Smooth muscle cell (in vitro differentiated cells): ENCODE results near the gene SLC35E3. TPM values are rescaled to one million over a fixed set of nuclear protein-coding genes. Genes with fewer than 3 reads are reported as not detected.

ENCODE experiments used
- DNase-seq: peaks from one replicate; lab custom pipeline; 2025; ENCODE audit not compliant: unreplicated experiment; lab: John Stamatoyannopoulos, UW
- H2AFZ ChIP-seq: fragments of 200-600 bp; sonication (generic); 2 replicates; pipeline ENCODE4 v1.6.0; 2016; ENCODE audit warnings: antibody characterized with exemption, low read depth, mild to moderate bottlenecking
- H3F3A ChIP-seq: fragments of 200-600 bp; sonication (generic); 2 replicates; pipeline ENCODE4 v1.6.0; 2017; ENCODE audit warnings: antibody characterized with exemption, low read depth
- H3K27ac ChIP-seq: fragments of 200-600 bp; sonication (generic); 2 replicates; pipeline ENCODE4 v1.5.1; 2016; ENCODE audit warnings: low read depth, mild to moderate bottlenecking
- H3K27me3 ChIP-seq: fragments of 200-600 bp; sonication (generic); 2 replicates; pipeline ENCODE4 v1.6.1; 2016; ENCODE audit warnings: low read depth, mild to moderate bottlenecking
- H3K36me3 ChIP-seq: fragments of 200-600 bp; sonication (generic); 2 replicates; pipeline ENCODE4 v1.5.1; 2016; ENCODE audit warnings: low read depth
- H3K4me1 ChIP-seq: fragments of 200-600 bp; sonication (generic); 2 replicates; pipeline ENCODE4 v1.5.1; 2016; ENCODE audit warnings: low read depth
- H3K4me2 ChIP-seq: fragments of 200-600 bp; sonication (generic); 2 replicates; pipeline ENCODE4 v1.6.0; 2016; ENCODE audit warnings: mild to moderate bottlenecking
- H3K4me3 ChIP-seq: fragments of 200-600 bp; sonication (generic); 2 replicates; pipeline ENCODE4 v1.5.1; 2016; ENCODE audit warnings: mild to moderate bottlenecking
- H3K79me2 ChIP-seq: fragments of 200-600 bp; sonication (generic); 2 replicates; pipeline ENCODE4 v1.6.0; 2016; ENCODE audit warnings: low read depth, mild to moderate bottlenecking
- H3K9ac ChIP-seq: fragments of 200-600 bp; sonication (generic); 2 replicates; pipeline ENCODE4 v1.6.0; 2016; ENCODE audit warnings: low read depth
- H3K9me3 ChIP-seq: fragments of 200-600 bp; sonication (generic); replicated peaks from 2 replicates; pipeline ENCODE4 v1.5.1; 2016; ENCODE audit warnings: low read depth
- H4K20me1 ChIP-seq: fragments of 200-600 bp; sonication (generic); 2 replicates; pipeline ENCODE4 v1.6.0; 2016; ENCODE audit warnings: low read depth
- CTCF ChIP-seq: fragments of 200-600 bp; sonication (generic); IDR thresholded peaks from 2 replicates; pipeline ENCODE4 v1.5.1; 2017; ENCODE audit warnings: borderline replicate concordance, mild to moderate bottlenecking, antibody characterized with exemption; ENCODE audit not compliant: insufficient read depth, poor library complexity, severe bottlenecking
- WGBS: methylation state at CpG from one replicate; pipeline ENCODE4 v1.1.7; 2016; ENCODE audit warnings: low lambda C conversion rate; 5-methylcytosine and 5-hydroxymethylcytosine counted together
- polyA plus RNA-seq: library from polyadenylated mRNA; unstranded; fragments of >200 nt; fragmentation: Nextera tagmentation; extraction: Ambion mirVana; gene quantifications from 2 replicates; pipeline ENCODE4 v1.2.1, GENCODE V29; 2016
- total RNA-seq: library from RNA; depleted of rRNA; stranded (reverse); fragments of >200 nt; gene quantifications from 2 replicates; pipeline ENCODE4 v1.2.3, GENCODE V29; 2014

SLC35E3 gene
- total and polyA plus RNA-seq, 2 experiments from 2014 or later = 8.9 to 18.8 TPM

DNA sequence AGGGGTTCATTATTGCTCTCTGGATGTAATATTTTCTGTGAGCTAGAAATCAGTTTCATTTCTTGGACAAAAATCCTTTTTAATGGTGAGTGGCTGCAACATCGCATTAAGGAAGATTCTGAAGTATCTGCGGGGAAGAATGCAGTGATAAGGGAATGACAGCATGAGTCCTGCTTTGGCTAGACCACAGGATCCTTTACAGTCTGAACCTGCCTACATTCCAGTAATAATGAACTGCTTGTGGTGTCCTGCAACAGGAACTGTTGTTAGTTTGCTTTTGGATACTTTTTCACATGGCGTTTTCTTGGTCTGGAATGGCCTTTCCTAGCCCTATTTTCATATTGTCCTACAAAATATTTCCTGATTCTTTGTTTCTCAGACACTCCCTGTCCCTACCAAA, 77.7 kb downstream of the SLC35E3 start:
- peaks cover 53% of the 10 kb centered on the region for H3K36me3 ChIP-seq

DNA sequence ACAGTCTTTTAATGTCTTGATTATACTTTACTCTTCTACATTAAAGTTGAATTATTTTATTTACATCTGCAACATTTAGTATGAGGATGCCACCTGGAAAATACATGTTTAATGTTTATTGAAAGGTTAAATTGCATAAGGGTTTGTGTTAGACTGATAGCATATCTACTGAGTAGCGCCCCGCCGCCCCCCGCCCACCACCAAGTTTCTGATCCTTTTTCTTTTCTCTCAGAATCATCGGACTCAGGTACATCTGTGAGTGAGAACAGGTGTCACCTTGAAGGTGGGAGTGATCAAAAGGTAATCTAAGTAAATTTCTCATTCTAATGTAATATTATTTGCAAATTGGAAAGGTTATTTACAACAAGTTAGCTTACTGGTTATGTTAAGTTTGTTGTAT, 78.2 kb downstream of the SLC35E3 start:
- H3K4me1 ChIP-seq = peaks cover 4% of the 10 kb centered on the region
- H3F3A ChIP-seq = peaks cover 23% of the 10 kb centered on the region
- peak overlapping the region; percentile 25 for H3K27ac ChIP-seq
- no peak overlapping the region for H3K9ac ChIP-seq
- H3K36me3 ChIP-seq = peaks cover 53% of the 10 kb centered on the region
- H4K20me1 ChIP-seq = peaks cover 99% of the 10 kb centered on the region
- no peak for TF ChIP-seq CTCF
- WGBS = 96% methylated on average over 5 of the region's 5 CpGs
- H3K4me3 ChIP-seq = no peak overlapping the region
- H3K9me3 ChIP-seq = no peaks in the 10 kb centered on the region
- no peaks in the 10 kb centered on the region for H3K27me3 ChIP-seq
- H2AFZ ChIP-seq = no peak overlapping the region
- H3K79me2 ChIP-seq = peaks cover 25% of the 10 kb centered on the region
- no peak overlapping the region for H3K4me2 ChIP-seq
- DNase-seq = no peak

More for the DNA sequence above, 77.7 kb downstream of the SLC35E3 start:
- WGBS = 45% methylated on average over 3 of the region's 3 CpGs
- Histone ChIP-seq H3K27me3 (no peaks in the 10 kb centered on the region), H3K4me2 (peak overlapping the region; percentile 35), H4K20me1 (peaks cover 99% of the 10 kb centered on the region), H3K4me1 (peaks cover 4% of the 10 kb centered on the region), H3K27ac (peak overlapping the region; percentile 25), H3K9ac (no peak overlapping the region), H3F3A (peaks cover 23% of the 10 kb centered on the region), H3K9me3 (no peaks in the 10 kb centered on the region), H3K79me2 (peaks cover 29% of the 10 kb centered on the region), H2AFZ (no peak overlapping the region), H3K4me3 (no peak overlapping the region)
- no peak for TF ChIP-seq CTCF
- DNase-seq = no peak

DNA sequence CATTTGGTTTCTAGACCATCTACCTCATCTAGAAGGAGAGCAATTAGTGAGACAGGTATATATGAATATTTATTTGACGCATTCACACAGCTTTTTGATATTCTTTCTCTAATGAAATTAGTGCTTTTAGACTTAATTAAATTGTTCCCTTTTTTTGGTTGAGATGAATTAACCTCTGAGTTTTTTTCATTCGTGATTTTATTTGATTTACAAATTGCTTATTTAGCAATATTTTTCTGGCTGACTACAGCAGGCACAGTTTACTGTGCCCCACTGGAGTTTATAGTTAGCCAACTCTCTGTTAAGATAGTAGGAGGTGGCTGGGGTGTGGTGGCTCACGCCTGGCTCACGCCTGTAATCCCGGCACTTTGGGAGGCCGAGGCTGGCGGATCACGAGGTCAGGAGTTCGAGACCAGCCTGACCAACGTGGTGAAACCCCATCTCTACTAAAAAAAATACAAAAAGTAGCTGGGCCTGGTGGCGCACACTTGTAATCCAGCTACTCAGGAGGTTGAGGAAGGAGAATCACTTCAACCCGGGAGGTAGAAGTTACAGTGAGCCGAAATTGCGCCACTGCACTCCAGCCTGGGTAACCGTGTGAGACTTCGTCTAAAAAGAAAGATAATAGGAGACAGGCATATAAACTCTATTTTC, 78.7 kb downstream of the SLC35E3 start:
- TF ChIP-seq CTCF = no peak
- peaks cover 54% of the 10 kb centered on the region for H3K36me3 ChIP-seq
- H3K27me3 ChIP-seq = no peaks in the 10 kb centered on the region
- H3K4me3 ChIP-seq = no peak overlapping the region
- peaks cover 4% of the 10 kb centered on the region for H3K4me1 ChIP-seq
- H3K27ac ChIP-seq = peak overlapping the region; percentile 25
- no peak overlapping the region for H2AFZ ChIP-seq
- peaks cover 99% of the 10 kb centered on the region for H4K20me1 ChIP-seq
- DNase-seq = no peak
- peaks cover 23% of the 10 kb centered on the region for H3F3A ChIP-seq
- no peak overlapping the region for H3K9ac ChIP-seq
- H3K9me3 ChIP-seq = no peaks in the 10 kb centered on the region
- H3K79me2 ChIP-seq = peaks cover 19% of the 10 kb centered on the region
- over 99% methylated on average over 16 of the region's 16 CpGs for WGBS
- no peak overlapping the region for H3K4me2 ChIP-seq

GRCh38 chr12:68825569-68826217, 79.7 kb downstream of the SLC35E3 start:
- Histone ChIP-seq H3K9ac (no peak overlapping the region), H3K36me3 (peaks cover 54% of the 10 kb centered on the region), H3K79me2 (peaks cover 11% of the 10 kb centered on the region), H3K27ac (peak overlapping the region; percentile 13), H3K4me2 (no peak overlapping the region), H4K20me1 (peaks cover 99% of the 10 kb centered on the region), H3F3A (peaks cover 25% of the 10 kb centered on the region), H2AFZ (no peak overlapping the region), H3K4me3 (no peak overlapping the region), H3K4me1 (peaks cover 4% of the 10 kb centered on the region), H3K27me3 (no peaks in the 10 kb centered on the region), H3K9me3 (no peaks in the 10 kb centered on the region)
- WGBS = 95% methylated on average over 11 of the region's 11 CpGs
- DNase-seq = no peak
- TF ChIP-seq CTCF = no peak
